IMR-90 (cell line): ENCODE measurements around the gene RERE. TPM values are rescaled to one million over a fixed set of nuclear protein-coding genes. Genes with fewer than 3 reads are reported as not detected.

ENCODE experiments used
- ATAC-seq: fragments of 200-7000 bp; cut with Tn5 transposase; 2 replicates; pipeline ENCODE4 v1.9.1; 2020; ENCODE audit warnings: low read depth, mild to moderate bottlenecking, moderate library complexity
- BruUV-seq: library from RNA; stranded (reverse); fragments of 400-500 nt; replicated peaks from 2 replicates; lab custom pipeline; 2021; lab: Mats Ljungman, UMichigan
- CTCF ChIA-PET: fragments of 300-600 bp; formaldehyde crosslinking; extraction: SDS; loops from one replicate; lab custom pipeline; 2021; ENCODE audit warnings: antibody characterized with exemption; lab: Yijun Ruan, JAX
- POLR2A ChIA-PET: fragments of 300-600 bp; sonication (Branson Sonifier 250); formaldehyde crosslinking; loops from one replicate; lab custom pipeline; 2022; ENCODE audit warnings: antibody characterized with exemption; ENCODE audit not compliant: unreplicated experiment; lab: Charles Lee
- DNase-seq: peaks from one replicate; pipeline ENCODE4 v3.0.0; 2013
- H2AFZ ChIP-seq: replicated peaks from 2 replicates; pipeline ENCODE3; 2013; ENCODE audit warnings: low read length, mild to moderate bottlenecking; ENCODE audit not compliant: poor library complexity
- H2AK5ac ChIP-seq: 2 replicates; pipeline ENCODE4 v1.6.1; 2013; ENCODE audit warnings: low read depth, low read length, inconsistent platforms
- H2AK9ac ChIP-seq: replicated peaks from 2 replicates; pipeline ENCODE3; 2013; ENCODE audit warnings: mild to moderate bottlenecking, low read depth, low read length, moderate library complexity; ENCODE audit not compliant: poor library complexity
- H2BK120ac ChIP-seq: 2 replicates; pipeline ENCODE4 v1.6.1; 2013; ENCODE audit warnings: low read depth, low read length, inconsistent platforms
- H2BK15ac ChIP-seq: 3 replicates; pipeline ENCODE4 v1.6.1; 2013; ENCODE audit warnings: low read depth, low read length, inconsistent platforms
- H2BK20ac ChIP-seq: 2 replicates; pipeline ENCODE4 v1.6.1; 2013; ENCODE audit warnings: low read depth, mild to moderate bottlenecking, inconsistent platforms, low read length, moderate library complexity
- H2BK5ac ChIP-seq: 2 replicates; pipeline ENCODE4 v1.6.1; 2013; ENCODE audit warnings: mild to moderate bottlenecking, low read depth, low read length, inconsistent platforms; ENCODE audit not compliant: poor library complexity, severe bottlenecking
- H3K14ac ChIP-seq: replicated peaks from 2 replicates; pipeline ENCODE4 v1.6.1; 2013; ENCODE audit warnings: low read depth, low read length, inconsistent platforms
- H3K18ac ChIP-seq: 2 replicates; pipeline ENCODE4 v1.6.1; 2013; ENCODE audit warnings: low read depth, low read length, control low read depth
- H3K23ac ChIP-seq: 2 replicates; pipeline ENCODE4 v1.6.1; 2013; ENCODE audit warnings: low read depth, low read length, inconsistent platforms
- H3K27ac ChIP-seq: 2 replicates; pipeline ENCODE4 v1.5.1; 2013; ENCODE audit warnings: mild to moderate bottlenecking, control low read depth, low read length; ENCODE audit not compliant: insufficient read depth
- H3K27me3 ChIP-seq: 2 replicates; pipeline ENCODE4 v1.6.1; 2013; ENCODE audit warnings: low read length; ENCODE audit not compliant: control insufficient read depth, insufficient read depth
- H3K36me3 ChIP-seq: 2 replicates; pipeline ENCODE4 v1.6.1; 2013; ENCODE audit warnings: low read length, mixed read lengths; ENCODE audit not compliant: control insufficient read depth, insufficient read depth
- H3K4ac ChIP-seq: 2 replicates; pipeline ENCODE4 v1.6.1; 2013; ENCODE audit warnings: low read depth, low read length, inconsistent platforms
- H3K4me1 ChIP-seq: 2 replicates; pipeline ENCODE4 v1.6.1; 2013; ENCODE audit warnings: low read length, mixed read lengths; ENCODE audit not compliant: control insufficient read depth, insufficient read depth
- H3K4me2 ChIP-seq: 2 replicates; pipeline ENCODE4 v1.6.1; 2013; ENCODE audit warnings: low read depth, mild to moderate bottlenecking, control low read depth, low read length, moderate library complexity
- H3K4me3 ChIP-seq: 2 replicates; pipeline ENCODE4 v1.5.1; 2013; ENCODE audit warnings: low read depth, mild to moderate bottlenecking, control low read depth, low read length, moderate library complexity; ENCODE audit not compliant: insufficient read depth
- H3K56ac ChIP-seq: 2 replicates; pipeline ENCODE4 v1.6.1; 2013; ENCODE audit warnings: low read length, inconsistent platforms; ENCODE audit not compliant: insufficient read depth; ENCODE audit errors: extremely low read depth
- H3K79me1 ChIP-seq, 2 experiments: 2 replicates each; pipeline ENCODE4 v1.6.1; 2013; ENCODE audit warnings: low read length in 2 of 2, inconsistent platforms in 1 of 2, low read depth in 1 of 2
- H3K9ac ChIP-seq: 2 replicates; pipeline ENCODE4 v1.6.1; 2013; ENCODE audit warnings: low read depth, low read length, control low read depth
- H3K9me1 ChIP-seq: 2 replicates; pipeline ENCODE4 v1.6.1; 2013; ENCODE audit warnings: low read length, inconsistent platforms; ENCODE audit not compliant: insufficient read depth
- H3K9me3 ChIP-seq: 2 replicates; pipeline ENCODE4 v1.6.1; 2013; ENCODE audit warnings: low read length; ENCODE audit not compliant: control insufficient read depth, insufficient read depth
- H4K20me1 ChIP-seq: 2 replicates; pipeline ENCODE4 v1.6.1; 2013; ENCODE audit warnings: low read length, inconsistent platforms; ENCODE audit not compliant: insufficient read depth
- H4K5ac ChIP-seq: 2 replicates; pipeline ENCODE4 v1.6.1; 2013; ENCODE audit warnings: mild to moderate bottlenecking, low read depth, low read length, control low read depth
- H4K8ac ChIP-seq, 2 experiments: 2 replicates each; pipeline ENCODE4 v1.6.1; 2013; ENCODE audit warnings: low read depth in 2 of 2, low read length in 2 of 2, control low read depth in 1 of 2, inconsistent platforms in 1 of 2
- H4K91ac ChIP-seq: 2 replicates; pipeline ENCODE4 v1.6.1; 2013; ENCODE audit warnings: low read depth, low read length, inconsistent platforms; ENCODE audit not compliant: insufficient read depth
- BHLHE40 ChIP-seq: fragments of 150-350 bp; IDR thresholded peaks from 2 replicates; pipeline ENCODE4 v1.6.1; 2016; ENCODE audit warnings: mild to moderate bottlenecking, low read depth, low read length
- CEBPB ChIP-seq: IDR thresholded peaks from 2 replicates; pipeline ENCODE4 v1.6.1; 2012; ENCODE audit warnings: low read depth, low read length, improper control_type of control experiment
- CHD1 ChIP-seq: IDR thresholded peaks from 2 replicates; pipeline ENCODE4 v1.6.1; 2012; ENCODE audit warnings: low read depth, low read length, improper control_type of control experiment
- CTCF ChIP-seq: conservative IDR thresholded peaks from 2 replicates; pipeline ENCODE4 v1.5.1; 2012; ENCODE audit warnings: mild to moderate bottlenecking, low read depth, low read length, improper control_type of control experiment
- MXI1 ChIP-seq: IDR thresholded peaks from 2 replicates; pipeline ENCODE4 v1.6.1; 2012; ENCODE audit warnings: low read depth, mild to moderate bottlenecking, low read length, moderate library complexity, borderline replicate concordance
- RAD21 ChIP-seq: IDR thresholded peaks from 2 replicates; pipeline ENCODE4 v1.6.1; 2012; ENCODE audit warnings: low read length, improper control_type of control experiment
- RCOR1 ChIP-seq: IDR thresholded peaks from 2 replicates; pipeline ENCODE4 v1.6.1; 2012; ENCODE audit warnings: mild to moderate bottlenecking, low read length, improper control_type of control experiment; ENCODE audit not compliant: insufficient replicate concordance
- SMC3 ChIP-seq: fragments of 150-350 bp; IDR thresholded peaks from 2 replicates; pipeline ENCODE4 v1.6.1; 2016; ENCODE audit warnings: low read depth, mild to moderate bottlenecking, antibody characterized with exemption, low read length, moderate library complexity
- USF2 ChIP-seq: fragments of 150-350 bp; IDR thresholded peaks from 2 replicates; pipeline ENCODE4 v1.6.1; 2017; ENCODE audit warnings: mild to moderate bottlenecking, antibody characterized with exemption, low read length, low read depth
- WGBS, 2 experiments: methylation state at CpG; one replicate each; pipeline versions ENCODE4 v1.1.5 to v1.1.7; 2013; ENCODE audit warnings: missing lambda C conversion rate in 2 of 2; ENCODE audit not compliant: insufficient read length in 1 of 2; ENCODE audit errors: extremely low coverage in 2 of 2; 5-methylcytosine and 5-hydroxymethylcytosine counted together
- dilution Hi-C: fragments of 300-500 bp; cut with HindIII; formaldehyde crosslinking; loops from one replicate; pipeline ENCODE4 v1.14.3; 2018; ENCODE audit warnings: low sequenced_read_pairs; ENCODE audit not compliant: unreplicated experiment
- in situ Hi-C: fragments of 300-500 bp; cut with MboI; formaldehyde crosslinking; loops from 3 replicates; pipeline ENCODE4 v1.14.3; 2019; ENCODE audit warnings: low sequenced_read_pairs, inconsistent platforms, mixed read lengths
- intact Hi-C: fragments of 100-400 bp; cut with micrococcal nuclease; formaldehyde crosslinking; loops from 2 replicates; pipeline ENCODE4 v1.10.0; 2022
- polyA plus RNA-seq, 3 experiments: library from polyadenylated mRNA; depleted of rRNA; stranded (reverse); fragments of >200 nt; gene quantifications; 2 replicates each; pipeline ENCODE4 v1.2.3, GENCODE V29; 2012; ENCODE audit warnings: low replicate concordance in 1 of 3
- total RNA-seq: library from RNA; depleted of rRNA; stranded (reverse); fragments of >200 nt; gene quantifications from 2 replicates; pipeline ENCODE4 v1.2.3, GENCODE V29; 2012

The RERE gene
- total and polyA plus RNA-seq, 2 of the 4 experiments (the other 2 are of a cell fraction): 11.5 to 25.1 TPM

GRCh38 chr1:8537991-8538390 is 279.4 kb downstream of the RERE start:
- no peak overlapping the region for H2BK20ac ChIP-seq
- no peak overlapping the region for H3K14ac ChIP-seq
- peaks cover 4% of the 10 kb centered on the region; the same call in 1 of the 2 replicates for H3K36me3 ChIP-seq
- in situ Hi-C loops (no loop called here), dilution Hi-C loops (no loop called here), intact Hi-C loops (no loop called here)
- H2BK120ac ChIP-seq: no peak overlapping the region
- no peak overlapping the region for H3K4ac ChIP-seq
- H4K8ac ChIP-seq: no peak overlapping the region
- ATAC-seq: no peak
- H3K27ac ChIP-seq: no peak overlapping the region
- H3K79me1 ChIP-seq: peaks cover 33 to 54% of the 10 kb centered on the region in 2 experiments
- peaks cover 11% of the 10 kb centered on the region for H3K9me1 ChIP-seq
- no peak overlapping the region for H3K4me3 ChIP-seq
- no peak overlapping the region for H3K9ac ChIP-seq
- H3K56ac ChIP-seq: no peak overlapping the region
- H2BK15ac ChIP-seq: no peak overlapping the region
- no peaks in the 10 kb centered on the region for H3K27me3 ChIP-seq
- no peak overlapping the region for H4K5ac ChIP-seq
- WGBS, 2 experiments: no CpG with 5 or more reads among the region's 2 CpGs
- no peak overlapping the region for H3K4me2 ChIP-seq
- H2BK5ac ChIP-seq: no peak overlapping the region
- CTCF ChIA-PET: no interaction called here
- 0 out of 2 replicates have a peak, but pooled peaks cover 7% of the 10 kb centered on the region for H4K20me1 ChIP-seq
- POLR2A ChIA-PET: no interaction called here
- H2AK9ac ChIP-seq: no peak overlapping the region
- no peak overlapping the region for H2AK5ac ChIP-seq
- no TSS peak for BruUV-seq
- no peak overlapping the region for H3K18ac ChIP-seq
- no peak overlapping the region for H4K91ac ChIP-seq
- H3K23ac ChIP-seq: no peak overlapping the region
- H3K9me3 ChIP-seq: no peaks in the 10 kb centered on the region
- H2AFZ ChIP-seq: no peak overlapping the region
- no peak for DNase-seq
- TF ChIP-seq RAD21: no peak
- no peak for TF ChIP-seq SMC3
- no peak for TF ChIP-seq CTCF
- TF ChIP-seq CEBPB: no peak
- TF ChIP-seq BHLHE40: no peak
- TF ChIP-seq CHD1: no peak
- TF ChIP-seq USF2: no peak
- TF ChIP-seq RCOR1: no peak
- no peak for TF ChIP-seq MXI1
- H3K4me1 ChIP-seq: peaks cover 18% of the 10 kb centered on the region
